SK-N-SH treated with all-trans-retinoic acid at 6 μM for 48 hours (cell line): ENCODE results near the gene KCNE2.

Source experiments
- ATAC-seq: fragments of 200-7000 bp; cut with Tn5 transposase; 3 replicates; pipeline ENCODE4 v1.9.1; 2020; ENCODE audit warnings: mild to moderate bottlenecking, moderate library complexity
- ARNTL ChIP-seq: fragments of 450-650 bp; formaldehyde crosslinking; IDR thresholded peaks from 2 replicates; pipeline ENCODE4 v1.5.0; 2020; ENCODE audit warnings: low read depth, mild to moderate bottlenecking, moderate library complexity, borderline replicate concordance
- BACH2 ChIP-seq: fragments of 250-450 bp; sonication (Bioruptor Pico); IDR thresholded peaks from 2 replicates; pipeline ENCODE4 v1.9.0; 2021; ENCODE audit warnings: mild to moderate bottlenecking, borderline replicate concordance
- CSDC2 ChIP-seq: fragments of 250-450 bp; sonication (Bioruptor Pico); IDR thresholded peaks from 2 replicates; pipeline ENCODE4 v1.5.0; 2020; ENCODE audit warnings: mild to moderate bottlenecking, moderate library complexity
- ESRRG ChIP-seq: fragments of 250-450 bp; sonication (Bioruptor Pico); IDR thresholded peaks from 2 replicates; pipeline ENCODE4 v1.6.1; 2021; ENCODE audit warnings: mild to moderate bottlenecking
- GLIS3 ChIP-seq: fragments of 250-450 bp; sonication (Bioruptor Pico); IDR thresholded peaks from 2 replicates; pipeline ENCODE4 v1.5.0; 2020; ENCODE audit warnings: mild to moderate bottlenecking, moderate library complexity
- ISL1 ChIP-seq: fragments of 250-450 bp; sonication (Bioruptor Pico); IDR thresholded peaks from 2 replicates; pipeline ENCODE4 v2.1.2; 2022; ENCODE audit warnings: mild to moderate bottlenecking, moderate library complexity
- OSR1 ChIP-seq: fragments of 250-450 bp; sonication (Bioruptor Pico); IDR thresholded peaks from 2 replicates; pipeline ENCODE4 v1.8.0; 2022; ENCODE audit warnings: moderate library complexity, mild to moderate bottlenecking, inconsistent platforms
- PPARA ChIP-seq: fragments of 250-450 bp; sonication (Bioruptor Pico); IDR thresholded peaks from 2 replicates; pipeline ENCODE4 v1.5.0; 2020; ENCODE audit warnings: mild to moderate bottlenecking, borderline replicate concordance
- RARB ChIP-seq: fragments of 250-450 bp; sonication (Bioruptor Pico); IDR thresholded peaks from 2 replicates; pipeline ENCODE4 v1.8.0; 2021; ENCODE audit warnings: mild to moderate bottlenecking, moderate library complexity
- SNAI2 ChIP-seq: fragments of 250-450 bp; sonication (Bioruptor Pico); IDR thresholded peaks from 2 replicates; pipeline ENCODE4 v1.5.0; 2020; ENCODE audit warnings: mild to moderate bottlenecking, moderate library complexity
- TCF4 ChIP-seq: fragments of 250-450 bp; sonication (Bioruptor Pico); IDR thresholded peaks from 2 replicates; pipeline ENCODE4 v1.8.0; 2021; ENCODE audit warnings: mild to moderate bottlenecking, moderate library complexity, borderline replicate concordance
- TOX ChIP-seq: fragments of 250-450 bp; sonication (Bioruptor Pico); IDR thresholded peaks from 2 replicates; pipeline ENCODE4 v1.8.0; 2021; ENCODE audit warnings: mild to moderate bottlenecking, moderate library complexity, borderline replicate concordance
- ZC3H10 ChIP-seq: fragments of 250-450 bp; sonication (Bioruptor Pico); IDR thresholded peaks from 2 replicates; pipeline ENCODE4 v1.5.1; 2021; ENCODE audit warnings: mild to moderate bottlenecking, moderate library complexity
- ZFP3 ChIP-seq: fragments of 250-450 bp; sonication (Bioruptor Pico); IDR thresholded peaks from 2 replicates; pipeline ENCODE4 v1.5.0; 2020; ENCODE audit warnings: mild to moderate bottlenecking, moderate library complexity
- ZFP30 ChIP-seq: fragments of 450-650 bp; formaldehyde crosslinking; IDR thresholded peaks from 2 replicates; pipeline ENCODE4 v1.5.0; 2022; ENCODE audit warnings: mild to moderate bottlenecking, moderate library complexity
- ZNF565 ChIP-seq: fragments of 450-650 bp; formaldehyde crosslinking; conservative IDR thresholded peaks from 2 replicates; pipeline ENCODE4 v1.5.0; 2020; ENCODE audit warnings: low read depth, mild to moderate bottlenecking, moderate library complexity
- ZNF70 ChIP-seq: fragments of 450-650 bp; formaldehyde crosslinking; IDR thresholded peaks from 2 replicates; pipeline ENCODE4 v1.5.0; 2020; ENCODE audit warnings: mild to moderate bottlenecking, moderate library complexity
- ZNF8 ChIP-seq: fragments of 450-650 bp; formaldehyde crosslinking; IDR thresholded peaks from 2 replicates; pipeline ENCODE4 v1.5.0; 2020; ENCODE audit warnings: mild to moderate bottlenecking, moderate library complexity
- TF ChIP-seq, protein P1 (sequence below): fragments of 250-450 bp; sonication (Bioruptor Pico); IDR thresholded peaks from 2 replicates; pipeline ENCODE4 v1.8.0; 2020; ENCODE audit warnings: mild to moderate bottlenecking, moderate library complexity, borderline replicate concordance
- TF ChIP-seq, protein P2 (sequence below): fragments of 250-450 bp; sonication (Bioruptor Pico); IDR thresholded peaks from 2 replicates; pipeline ENCODE4 v1.8.0; 2021; ENCODE audit warnings: low read depth, mild to moderate bottlenecking, moderate library complexity, borderline replicate concordance
- TF ChIP-seq, protein P3 (sequence below): fragments of 250-450 bp; sonication (Bioruptor Pico); IDR thresholded peaks from 2 replicates; pipeline ENCODE4 v1.5.0; 2020; ENCODE audit warnings: mild to moderate bottlenecking, moderate library complexity
- TF ChIP-seq, protein P4 (sequence below): fragments of 250-450 bp; sonication (Bioruptor Pico); IDR thresholded peaks from 2 replicates; pipeline ENCODE4 v1.5.1; 2021; ENCODE audit warnings: mild to moderate bottlenecking, moderate library complexity

KCNE2 gene

DNA sequence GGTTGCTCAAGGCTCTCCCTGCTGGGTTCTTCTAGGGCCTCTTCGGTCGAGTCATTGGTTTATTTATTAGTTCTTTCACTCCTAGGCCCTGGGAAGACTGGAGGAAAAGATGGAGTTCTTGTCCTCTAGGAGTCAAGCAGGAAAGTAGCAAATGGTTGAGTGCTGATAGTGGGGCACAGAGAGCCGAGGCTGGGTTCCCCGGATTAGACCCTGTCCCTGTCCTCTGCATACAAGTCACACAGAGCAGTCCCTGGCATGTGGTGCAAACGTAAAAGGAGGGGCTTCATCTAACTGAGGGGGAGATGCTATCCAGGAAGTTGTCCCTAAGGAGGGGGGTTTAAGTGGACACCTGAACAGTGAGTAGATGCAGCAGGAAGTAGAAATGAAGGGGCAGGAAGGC, 19.2 kb upstream of the KCNE2 start:
- no peak for TF ChIP-seq ISL1 (CRISPR knock-in tag)
- TF ChIP-seq GLIS3 (CRISPR knock-in tag) = no peak
- TF ChIP-seq TOX (CRISPR knock-in tag) = no peak
- TF ChIP-seq, protein P1, sequence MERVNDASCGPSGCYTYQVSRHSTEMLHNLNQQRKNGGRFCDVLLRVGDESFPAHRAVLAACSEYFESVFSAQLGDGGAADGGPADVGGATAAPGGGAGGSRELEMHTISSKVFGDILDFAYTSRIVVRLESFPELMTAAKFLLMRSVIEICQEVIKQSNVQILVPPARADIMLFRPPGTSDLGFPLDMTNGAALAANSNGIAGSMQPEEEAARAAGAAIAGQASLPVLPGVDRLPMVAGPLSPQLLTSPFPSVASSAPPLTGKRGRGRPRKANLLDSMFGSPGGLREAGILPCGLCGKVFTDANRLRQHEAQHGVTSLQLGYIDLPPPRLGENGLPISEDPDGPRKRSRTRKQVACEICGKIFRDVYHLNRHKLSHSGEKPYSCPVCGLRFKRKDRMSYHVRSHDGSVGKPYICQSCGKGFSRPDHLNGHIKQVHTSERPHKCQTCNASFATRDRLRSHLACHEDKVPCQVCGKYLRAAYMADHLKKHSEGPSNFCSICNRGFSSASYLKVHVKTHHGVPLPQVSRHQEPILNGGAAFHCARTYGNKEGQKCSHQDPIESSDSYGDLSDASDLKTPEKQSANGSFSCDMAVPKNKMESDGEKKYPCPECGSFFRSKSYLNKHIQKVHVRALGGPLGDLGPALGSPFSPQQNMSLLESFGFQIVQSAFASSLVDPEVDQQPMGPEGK (CRISPR knock-in tag) = no peak
- no peak for TF ChIP-seq BACH2 (CRISPR knock-in tag)
- TF ChIP-seq CSDC2 (CRISPR knock-in tag) = no peak
- no peak for TF ChIP-seq TCF4 (CRISPR knock-in tag)
- TF ChIP-seq ZNF8 (CRISPR knock-in tag) = no peak
- no peak for TF ChIP-seq ESRRG (CRISPR knock-in tag)
- no peak for TF ChIP-seq RARB (CRISPR knock-in tag)
- TF ChIP-seq ARNTL (CRISPR knock-in tag) = no peak
- no peak for TF ChIP-seq ZFP30 (CRISPR knock-in tag)
- TF ChIP-seq, all 23 proteins: peak for 0
- ATAC-seq = no peak

DNA sequence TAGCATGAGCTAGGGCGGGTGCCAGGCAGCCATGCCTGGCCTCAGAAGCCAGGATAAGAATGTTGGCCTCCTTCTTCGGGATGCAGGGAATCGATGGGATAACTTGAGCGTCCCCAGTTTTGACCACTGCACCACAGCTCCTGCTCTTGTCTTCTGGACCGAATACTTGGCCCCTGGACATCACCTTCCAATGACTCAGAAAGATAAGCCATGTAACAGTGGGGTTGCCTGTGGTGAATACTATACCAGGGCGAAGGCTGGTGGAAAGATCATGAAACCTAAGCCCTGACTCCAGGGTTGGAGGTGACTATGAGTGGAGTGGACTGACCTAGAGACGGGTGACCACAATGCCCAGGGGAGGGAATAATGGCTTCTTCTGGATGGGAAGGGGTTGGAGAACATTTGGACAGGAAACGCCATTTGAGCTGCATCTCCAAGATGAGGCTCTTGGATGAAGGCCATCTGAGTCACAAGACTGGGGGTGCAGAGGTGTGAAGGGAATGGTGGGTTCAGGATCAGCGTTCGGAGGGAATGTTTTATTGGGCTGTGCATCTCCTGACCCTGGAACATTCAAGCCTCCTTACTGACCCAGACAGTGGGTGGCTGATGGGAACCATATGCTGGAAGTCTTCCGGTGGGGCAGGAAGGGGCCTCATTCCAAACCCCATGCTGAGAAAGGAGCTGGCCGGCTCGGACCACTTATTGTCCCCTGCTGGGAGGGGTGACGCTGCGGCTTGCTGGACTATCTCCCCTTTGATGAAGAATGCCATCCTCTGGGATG, 18.5 kb upstream of the KCNE2 start:
- TF ChIP-seq ISL1 (CRISPR knock-in tag) = no peak
- TF ChIP-seq, protein P2, sequence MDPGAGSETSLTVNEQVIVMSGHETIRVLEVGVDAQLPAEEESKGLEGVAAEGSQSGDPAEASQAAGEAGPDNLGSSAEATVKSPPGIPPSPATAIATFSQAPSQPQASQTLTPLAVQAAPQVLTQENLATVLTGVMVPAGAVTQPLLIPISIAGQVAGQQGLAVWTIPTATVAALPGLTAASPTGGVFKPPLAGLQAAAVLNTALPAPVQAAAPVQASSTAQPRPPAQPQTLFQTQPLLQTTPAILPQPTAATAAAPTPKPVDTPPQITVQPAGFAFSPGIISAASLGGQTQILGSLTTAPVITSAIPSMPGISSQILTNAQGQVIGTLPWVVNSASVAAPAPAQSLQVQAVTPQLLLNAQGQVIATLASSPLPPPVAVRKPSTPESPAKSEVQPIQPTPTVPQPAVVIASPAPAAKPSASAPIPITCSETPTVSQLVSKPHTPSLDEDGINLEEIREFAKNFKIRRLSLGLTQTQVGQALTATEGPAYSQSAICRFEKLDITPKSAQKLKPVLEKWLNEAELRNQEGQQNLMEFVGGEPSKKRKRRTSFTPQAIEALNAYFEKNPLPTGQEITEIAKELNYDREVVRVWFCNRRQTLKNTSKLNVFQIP (CRISPR knock-in tag) = no peak
- TF ChIP-seq ARNTL (CRISPR knock-in tag) = no peak
- TF ChIP-seq ZC3H10 (CRISPR knock-in tag) = no peak
- no peak for TF ChIP-seq ESRRG (CRISPR knock-in tag)
- no peak for TF ChIP-seq TOX (CRISPR knock-in tag)
- TF ChIP-seq PPARA (CRISPR knock-in tag) = no peak

DNA sequence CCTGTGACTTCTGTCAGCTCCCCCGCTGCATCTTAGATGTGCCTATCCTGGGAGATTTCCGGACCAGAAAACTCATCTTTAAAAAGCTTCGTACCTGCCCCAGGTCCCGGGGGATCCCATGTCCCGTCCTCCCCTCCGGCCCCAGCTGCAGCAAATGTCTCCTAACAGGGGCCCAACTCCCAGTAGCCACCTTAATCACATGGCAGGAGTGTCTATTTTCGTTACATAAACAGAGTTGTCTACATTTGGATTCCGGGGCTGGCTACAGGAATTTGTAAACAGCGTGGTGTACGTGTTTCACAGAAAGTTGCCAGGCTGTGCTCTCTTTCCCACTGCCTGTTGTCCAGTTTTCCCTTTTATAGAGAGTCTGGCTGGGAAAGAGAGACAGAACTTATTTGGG, 17.9 kb upstream of the KCNE2 start:
- no peak for ATAC-seq
- TF ChIP-seq ARNTL (CRISPR knock-in tag) = no peak
- no peak for TF ChIP-seq ZC3H10 (CRISPR knock-in tag)
- TF ChIP-seq, protein P2 (CRISPR knock-in tag) = no peak
- TF ChIP-seq SNAI2 (CRISPR knock-in tag) = no peak
- no peak for TF ChIP-seq ZNF8 (CRISPR knock-in tag)
- TF ChIP-seq, protein P1 (CRISPR knock-in tag) = no peak
- no peak for TF ChIP-seq OSR1
- TF ChIP-seq TCF4 (CRISPR knock-in tag) = no peak
- TF ChIP-seq, protein P3, sequence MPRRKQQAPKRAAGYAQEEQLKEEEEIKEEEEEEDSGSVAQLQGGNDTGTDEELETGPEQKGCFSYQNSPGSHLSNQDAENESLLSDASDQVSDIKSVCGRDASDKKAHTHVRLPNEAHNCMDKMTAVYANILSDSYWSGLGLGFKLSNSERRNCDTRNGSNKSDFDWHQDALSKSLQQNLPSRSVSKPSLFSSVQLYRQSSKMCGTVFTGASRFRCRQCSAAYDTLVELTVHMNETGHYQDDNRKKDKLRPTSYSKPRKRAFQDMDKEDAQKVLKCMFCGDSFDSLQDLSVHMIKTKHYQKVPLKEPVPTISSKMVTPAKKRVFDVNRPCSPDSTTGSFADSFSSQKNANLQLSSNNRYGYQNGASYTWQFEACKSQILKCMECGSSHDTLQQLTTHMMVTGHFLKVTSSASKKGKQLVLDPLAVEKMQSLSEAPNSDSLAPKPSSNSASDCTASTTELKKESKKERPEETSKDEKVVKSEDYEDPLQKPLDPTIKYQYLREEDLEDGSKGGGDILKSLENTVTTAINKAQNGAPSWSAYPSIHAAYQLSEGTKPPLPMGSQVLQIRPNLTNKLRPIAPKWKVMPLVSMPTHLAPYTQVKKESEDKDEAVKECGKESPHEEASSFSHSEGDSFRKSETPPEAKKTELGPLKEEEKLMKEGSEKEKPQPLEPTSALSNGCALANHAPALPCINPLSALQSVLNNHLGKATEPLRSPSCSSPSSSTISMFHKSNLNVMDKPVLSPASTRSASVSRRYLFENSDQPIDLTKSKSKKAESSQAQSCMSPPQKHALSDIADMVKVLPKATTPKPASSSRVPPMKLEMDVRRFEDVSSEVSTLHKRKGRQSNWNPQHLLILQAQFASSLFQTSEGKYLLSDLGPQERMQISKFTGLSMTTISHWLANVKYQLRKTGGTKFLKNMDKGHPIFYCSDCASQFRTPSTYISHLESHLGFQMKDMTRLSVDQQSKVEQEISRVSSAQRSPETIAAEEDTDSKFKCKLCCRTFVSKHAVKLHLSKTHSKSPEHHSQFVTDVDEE (CRISPR knock-in tag) = no peak
- TF ChIP-seq, protein P4, sequence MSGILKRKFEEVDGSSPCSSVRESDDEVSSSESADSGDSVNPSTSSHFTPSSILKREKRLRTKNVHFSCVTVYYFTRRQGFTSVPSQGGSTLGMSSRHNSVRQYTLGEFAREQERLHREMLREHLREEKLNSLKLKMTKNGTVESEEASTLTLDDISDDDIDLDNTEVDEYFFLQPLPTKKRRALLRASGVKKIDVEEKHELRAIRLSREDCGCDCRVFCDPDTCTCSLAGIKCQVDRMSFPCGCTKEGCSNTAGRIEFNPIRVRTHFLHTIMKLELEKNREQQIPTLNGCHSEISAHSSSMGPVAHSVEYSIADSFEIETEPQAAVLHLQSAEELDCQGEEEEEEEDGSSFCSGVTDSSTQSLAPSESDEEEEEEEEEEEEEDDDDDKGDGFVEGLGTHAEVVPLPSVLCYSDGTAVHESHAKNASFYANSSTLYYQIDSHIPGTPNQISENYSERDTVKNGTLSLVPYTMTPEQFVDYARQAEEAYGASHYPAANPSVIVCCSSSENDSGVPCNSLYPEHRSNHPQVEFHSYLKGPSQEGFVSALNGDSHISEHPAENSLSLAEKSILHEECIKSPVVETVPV (CRISPR knock-in tag) = no peak
- no peak for TF ChIP-seq CSDC2 (CRISPR knock-in tag)
- TF ChIP-seq BACH2 (CRISPR knock-in tag) = no peak
- no peak for TF ChIP-seq ESRRG (CRISPR knock-in tag)
- TF ChIP-seq ZFP30 (CRISPR knock-in tag) = no peak
- TF ChIP-seq GLIS3 (CRISPR knock-in tag) = no peak
- TF ChIP-seq ZNF70 (CRISPR knock-in tag) = no peak
- TF ChIP-seq ZNF565 (CRISPR knock-in tag) = no peak
- no peak for TF ChIP-seq ISL1 (CRISPR knock-in tag)
- no peak for TF ChIP-seq TOX (CRISPR knock-in tag)
- TF ChIP-seq ZFP3 (CRISPR knock-in tag) = no peak

More for the DNA sequence above, 18.5 kb upstream of the KCNE2 start:
- ATAC-seq = no peak
